MCF 10A (cell line): ENCODE data around the gene GAS5. TPM values are rescaled to one million over a fixed set of nuclear protein-coding genes. Genes with fewer than 3 reads are reported as not detected.

Source experiments
- BruUV-seq: library from RNA; stranded (reverse); fragments of 400-500 nt; replicated peaks from 2 replicates; lab custom pipeline; 2021; lab: Mats Ljungman, UMichigan
- CTCF ChIA-PET: fragments of 300-600 bp; sonication (Branson Sonifier 250); formaldehyde crosslinking; extraction: SDS; loops from one replicate; lab custom pipeline; 2021; ENCODE audit warnings: antibody characterized with exemption, inconsistent platforms; lab: Yijun Ruan, JAX
- POLR2A ChIA-PET: fragments of 300-600, 350-650 bp; sonication (Branson Sonifier 250); formaldehyde crosslinking; extraction: SDS; loops from one replicate; lab custom pipeline; 2020; ENCODE audit warnings: antibody characterized with exemption, inconsistent platforms; lab: Yijun Ruan, JAX
- DNase-seq: peaks from one replicate; pipeline ENCODE4 v3.0.0-alpha.2; 2018; ENCODE audit not compliant: unreplicated experiment
- H3K27ac Mint-ChIP-seq: one replicate; pipeline ENCODE4 v1.8.0; 2022; ENCODE audit warnings: mild to moderate bottlenecking, low read depth, mixed read lengths; ENCODE audit not compliant: unreplicated experiment
- H3K27me3 Mint-ChIP-seq: one replicate; pipeline ENCODE4 v1.8.0; 2022; ENCODE audit warnings: mixed read lengths; ENCODE audit not compliant: insufficient read depth, unreplicated experiment
- H3K36me3 Mint-ChIP-seq: one replicate; pipeline ENCODE4 v1.8.0; 2022; ENCODE audit warnings: mild to moderate bottlenecking, moderate library complexity, mixed read lengths; ENCODE audit not compliant: insufficient read depth, unreplicated experiment
- H3K4me1 Mint-ChIP-seq: one replicate; pipeline ENCODE4 v1.8.0; 2022; ENCODE audit warnings: mixed read lengths; ENCODE audit not compliant: insufficient read depth, unreplicated experiment
- H3K4me3 Mint-ChIP-seq: one replicate; pipeline ENCODE4 v1.8.0; 2022; ENCODE audit warnings: mild to moderate bottlenecking, moderate library complexity, mixed read lengths; ENCODE audit not compliant: unreplicated experiment
- H3K9me3 Mint-ChIP-seq: one replicate; pipeline ENCODE4 v1.8.0; 2022; ENCODE audit warnings: mixed read lengths; ENCODE audit not compliant: unreplicated experiment
- CTCF ChIP-seq: fragments of 200-600 bp; IDR thresholded peaks from one replicate; pipeline ENCODE4 v1.8.0; 2022; ENCODE audit warnings: antibody characterized with exemption, mild to moderate bottlenecking; ENCODE audit not compliant: unreplicated experiment
- intact Hi-C: fragments of 100-400 bp; cut with micrococcal nuclease; formaldehyde crosslinking; loops from 2 replicates; pipeline ENCODE4 v1.14.1; 2022
- total RNA-seq: library from RNA; stranded (reverse); gene quantifications from 2 replicates; pipeline ENCODE4 v1.2.3, GENCODE V29; 2022

GAS5 gene
- total RNA-seq, 1 experiment from 2014 or later, result 3,184 TPM

GRCh38 chr1:173852105-173852504, 15.7 kb downstream of the GAS5 start:
- intact Hi-C loops, result no loop called here
- ChIA-PET CTCF (interaction anchor here (0.6 to 1.6 kb wide), 9 partner anchors 9 to 917 kb away, joined by 3 to 9 read pairs (median 4); no protein-coding TSS in a partner anchor), POLR2A (interaction anchor here (1.4 to 3.2 kb wide), 3 partner anchors 11 to 170 kb away, joined by 5 to 39 read pairs (median 9); partner anchors contain the start of genes GAS5, RC3H1 and ZBTB37)
- no peaks in the 10 kb centered on the region for H3K9me3 Mint-ChIP-seq
- no peak overlapping the region for H3K4me3 Mint-ChIP-seq
- BruUV-seq, result no TSS peak
- H3K36me3 Mint-ChIP-seq, result peaks cover 78% of the 10 kb centered on the region
- DNase-seq, result no peak
- no peak for TF ChIP-seq CTCF
- H3K4me1 Mint-ChIP-seq, result no peaks in the 10 kb centered on the region
- no peaks in the 10 kb centered on the region for H3K27me3 Mint-ChIP-seq
- no peak overlapping the region for H3K27ac Mint-ChIP-seq

- Mint-ChIP-seq H3K4me3 (no peak overlapping the region), H3K27ac (no peak overlapping the region), H3K36me3 (peaks cover 77% of the 10 kb centered on the region), H3K27me3 (no peaks in the 10 kb centered on the region), H3K4me1 (peaks cover 6% of the 10 kb centered on the region), H3K9me3 (no peaks in the 10 kb centered on the region)
- intact Hi-C loops, result no loop called here
- ChIA-PET POLR2A (interaction anchor here (0.9 to 1.7 kb wide), 3 partner anchors 10 to 33 kb away, joined by 3 to 7 read pairs (median 5); no protein-coding TSS in a partner anchor), CTCF (interaction anchor here (0.8 kb wide), 1 partner anchor 12 kb away, joined by 5 read pairs; no protein-coding TSS in a partner anchor)
- TF ChIP-seq CTCF, result no peak
- BruUV-seq, result no TSS peak
- no peak for DNase-seq
Measured at GRCh38 chr1:173832748-173833147, 35.0 kb downstream of the GAS5 start.

GRCh38 chr1:173827611-173828010, 40.2 kb downstream of the GAS5 start:
- intact Hi-C loops, result loop anchor here (10.0 kb wide), 1 partner anchor 1003 kb away; no protein-coding TSS in a partner anchor

More at GRCh38 chr1:173827611-173828010, 40.2 kb downstream of the GAS5 start:
- peaks cover 21% of the 10 kb centered on the region for H3K4me1 Mint-ChIP-seq
- DNase-seq, result peak; percentile 47
- H3K27ac Mint-ChIP-seq, result no peak overlapping the region
- no peak for TF ChIP-seq CTCF
- no TSS peak for BruUV-seq
- CTCF ChIA-PET, result interaction anchor here (0.6 to 6.2 kb wide), 8 partner anchors 10 to 1085 kb away, joined by 3 to 50 read pairs (median 6); partner anchors contain the start of genes PRDX6 and ZBTB37
- no peaks in the 10 kb centered on the region for H3K27me3 Mint-ChIP-seq
- H3K4me3 Mint-ChIP-seq, result no peak overlapping the region
- H3K36me3 Mint-ChIP-seq, result peaks cover 32% of the 10 kb centered on the region
- no peaks in the 10 kb centered on the region for H3K9me3 Mint-ChIP-seq
- POLR2A ChIA-PET, result interaction anchor here (1.0 to 8.3 kb wide), 4 partner anchors 11 to 351 kb away, joined by 3 to 118 read pairs (median 6); partner anchors contain the start of genes GAS5, PRDX6 and ZBTB37
